ENCODE measurements around the gene GDPD2. TPM values are rescaled to one million over a fixed set of nuclear protein-coding genes. Genes with fewer than 3 reads are reported as not detected.

Gene GDPD2
- total RNA-seq, 4 donors from 2014 or later = not detected

- DNase-seq (ENCODE audit: low spot score) = no peak
- TF ChIP-seq CTCF (IDR thresholded peaks at IDR 0.05) = no peak
- no peak for ATAC-seq (ENCODE audit: low FRiP score)
These were observed 1.5 kb upstream of the GDPD2 start for GRCh38 chrX:70421618-70422017.

- no peak for TF ChIP-seq CTCF (IDR thresholded peaks at IDR 0.05)
- DNase-seq (ENCODE audit: low spot score) (no peak), ATAC-seq (ENCODE audit: low FRiP score) (no peak)
These were observed 992 bp downstream of the GDPD2 start for GRCh38 chrX:70423936-70424675.

- no peak for DNase-seq (ENCODE audit: low spot score)
- TF ChIP-seq CTCF (IDR thresholded peaks at IDR 0.05) = no peak
- ATAC-seq (ENCODE audit: low FRiP score) = no peak
These were observed 1.7 kb downstream of the GDPD2 start for GRCh38 chrX:70424801-70425200.

- ATAC-seq (ENCODE audit: low FRiP score) (no peak), DNase-seq (ENCODE audit: low spot score) (no peak)
- no peak for TF ChIP-seq CTCF (IDR thresholded peaks at IDR 0.05)
These were observed 3.5 kb downstream of the GDPD2 start for GRCh38 chrX:70426286-70427278.

GRCh38 chrX:70427365-70427764, 4.3 kb downstream of the GDPD2 start:
- DNase-seq (ENCODE audit: low spot score) (no peak), ATAC-seq (ENCODE audit: low FRiP score) (no peak)
- no peak for TF ChIP-seq CTCF (IDR thresholded peaks at IDR 0.05)

- TF ChIP-seq CTCF (IDR thresholded peaks at IDR 0.05) = no peak
- no peak for DNase-seq (ENCODE audit: low spot score)
- no peak for ATAC-seq (ENCODE audit: low FRiP score)
These were observed 6.6 kb downstream of the GDPD2 start for GRCh38 chrX:70429759-70430158.
